IgD-negative memory B cell (primary cell): ENCODE measurements around the gene PTF1A. TPM values are rescaled to one million over a fixed set of nuclear protein-coding genes. Genes with fewer than 3 reads are reported as not detected.

ENCODE experiments used
- H3K27ac Mint-ChIP-seq, 3 donors: one replicate each; pipeline ENCODE4 v1.8.0; 2020 to 2022; ENCODE audit warnings: mild to moderate bottlenecking in 3 of 3, mixed read lengths in 3 of 3, moderate library complexity in 1 of 3
- H3K27me3 Mint-ChIP-seq: one replicate; pipeline ENCODE4 v1.8.0; 2021; ENCODE audit warnings: mixed read lengths
- H3K36me3 Mint-ChIP-seq: one replicate; pipeline ENCODE4 v1.8.0; 2020; ENCODE audit warnings: mild to moderate bottlenecking, mixed read lengths
- H3K4me1 Mint-ChIP-seq, 3 donors: one replicate each; pipeline ENCODE4 v1.8.0; 2020 to 2022; ENCODE audit warnings: mixed read lengths in 3 of 3, mild to moderate bottlenecking in 1 of 3
- H3K4me3 Mint-ChIP-seq, 4 donors: one replicate each; pipeline ENCODE4 v1.8.0; 2020 to 2022; ENCODE audit warnings: mild to moderate bottlenecking in 4 of 4, mixed read lengths in 4 of 4, moderate library complexity in 3 of 4
- H3K9me3 Mint-ChIP-seq, 3 donors: one replicate each; pipeline ENCODE4 v1.8.0; 2020 to 2021; ENCODE audit warnings: mixed read lengths in 3 of 3, mild to moderate bottlenecking in 1 of 3
- polyA plus RNA-seq: library from polyadenylated mRNA; unstranded; fragments of 300-500 nt; fragmentation: Illumina TruSeq; gene quantifications from one replicate; pipeline ENCODE4 v1.2.3, GENCODE V29; 2021

PTF1A gene, protein sequence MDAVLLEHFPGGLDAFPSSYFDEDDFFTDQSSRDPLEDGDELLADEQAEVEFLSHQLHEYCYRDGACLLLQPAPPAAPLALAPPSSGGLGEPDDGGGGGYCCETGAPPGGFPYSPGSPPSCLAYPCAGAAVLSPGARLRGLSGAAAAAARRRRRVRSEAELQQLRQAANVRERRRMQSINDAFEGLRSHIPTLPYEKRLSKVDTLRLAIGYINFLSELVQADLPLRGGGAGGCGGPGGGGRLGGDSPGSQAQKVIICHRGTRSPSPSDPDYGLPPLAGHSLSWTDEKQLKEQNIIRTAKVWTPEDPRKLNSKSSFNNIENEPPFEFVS
- not detected for polyA plus RNA-seq

- peak within 1 kb of the TSS in 2 of 3 donors; percentile 57 to 67 for H3K27ac Mint-ChIP-seq
- H3K4me1 Mint-ChIP-seq = peaks cover 0 to 3% (median 1%) of the 10 kb centered on the region in 3 donors
- no peaks in the 10 kb centered on the region for H3K36me3 Mint-ChIP-seq
- H3K9me3 Mint-ChIP-seq = no peaks in the 10 kb centered on the region
- peaks cover 56% of the 10 kb centered on the region for H3K27me3 Mint-ChIP-seq
- H3K4me3 Mint-ChIP-seq = no peak within 1 kb of the TSS
Measured at GRCh38 chr10:23191764-23192711, at the start of gene PTF1A. PTF1A (plus strand) TSS chr10:23192312; CDS start chr10:23192531, 219 bp downstream.

GRCh38 chr10:23146258-23146657 is 45.9 kb upstream of the PTF1A start:
- H3K4me3 Mint-ChIP-seq = no peak overlapping the region
- H3K9me3 Mint-ChIP-seq = no peaks in the 10 kb centered on the region
- H3K27ac Mint-ChIP-seq = no peak overlapping the region
- H3K36me3 Mint-ChIP-seq = no peaks in the 10 kb centered on the region
- H3K4me1 Mint-ChIP-seq = peaks cover 0 to 2% (median 0%) of the 10 kb centered on the region in 3 donors
- H3K27me3 Mint-ChIP-seq = peaks cover 9% of the 10 kb centered on the region

DNA sequence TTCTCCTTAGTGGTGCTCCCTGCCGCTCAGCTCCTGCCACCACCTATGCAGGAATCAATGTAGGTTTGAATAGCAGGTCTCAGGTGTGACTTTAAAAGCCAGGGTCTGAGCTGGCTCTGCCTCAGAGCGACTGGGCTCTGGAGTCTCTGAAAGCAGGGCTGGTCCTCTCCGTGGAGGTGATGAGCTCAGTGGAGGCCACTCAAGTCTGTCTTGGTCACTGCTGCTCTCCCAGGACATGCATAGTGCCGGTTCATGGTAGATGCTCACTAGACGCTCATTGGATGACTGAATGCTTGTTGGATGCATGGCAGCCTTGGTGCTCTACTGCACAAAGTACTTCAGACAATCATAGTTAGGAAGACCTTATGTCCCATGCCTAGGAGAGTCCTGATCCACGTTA is 45.1 kb upstream of the PTF1A start:
- Mint-ChIP-seq H3K4me1 (peaks cover 0 to 2% (median 0%) of the 10 kb centered on the region in 3 donors), H3K9me3 (no peaks in the 10 kb centered on the region), H3K4me3 (no peak overlapping the region), H3K27me3 (peaks cover 11% of the 10 kb centered on the region), H3K27ac (no peak overlapping the region), H3K36me3 (no peaks in the 10 kb centered on the region)

GRCh38 chr10:23148214-23148613 is 43.9 kb upstream of the PTF1A start:
- Mint-ChIP-seq H3K27me3 (peaks cover 11% of the 10 kb centered on the region), H3K36me3 (no peaks in the 10 kb centered on the region), H3K4me1 (peaks cover 0 to 2% (median 0%) of the 10 kb centered on the region in 3 donors), H3K4me3 (no peak overlapping the region), H3K9me3 (no peaks in the 10 kb centered on the region), H3K27ac (no peak overlapping the region)

DNA sequence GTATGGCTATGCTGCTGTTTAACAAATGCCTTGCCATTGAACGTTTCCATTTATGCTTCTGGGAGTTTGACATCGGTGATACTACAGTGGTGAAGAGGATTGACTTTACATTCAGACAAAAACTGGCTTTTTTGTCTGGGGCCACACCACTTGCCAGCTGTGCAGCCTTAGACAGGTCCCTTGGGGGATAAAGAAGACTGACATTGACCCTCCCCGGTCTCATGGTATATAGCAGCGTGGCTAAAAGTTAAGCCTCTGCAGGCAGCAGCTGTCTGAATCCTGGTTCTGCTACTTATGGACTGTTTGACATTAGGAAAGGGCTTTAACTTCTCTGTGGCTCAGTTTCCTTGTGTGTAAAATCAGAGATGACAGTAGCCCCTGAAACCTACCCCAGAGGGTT is 42.0 kb upstream of the PTF1A start:
- no peak overlapping the region for H3K27ac Mint-ChIP-seq
- peaks cover 2% of the 10 kb centered on the region for H3K36me3 Mint-ChIP-seq
- peaks cover 11% of the 10 kb centered on the region for H3K27me3 Mint-ChIP-seq
- peaks cover 0 to 2% (median 0%) of the 10 kb centered on the region in 3 donors for H3K4me1 Mint-ChIP-seq
- no peaks in the 10 kb centered on the region for H3K9me3 Mint-ChIP-seq
- no peak overlapping the region for H3K4me3 Mint-ChIP-seq

DNA sequence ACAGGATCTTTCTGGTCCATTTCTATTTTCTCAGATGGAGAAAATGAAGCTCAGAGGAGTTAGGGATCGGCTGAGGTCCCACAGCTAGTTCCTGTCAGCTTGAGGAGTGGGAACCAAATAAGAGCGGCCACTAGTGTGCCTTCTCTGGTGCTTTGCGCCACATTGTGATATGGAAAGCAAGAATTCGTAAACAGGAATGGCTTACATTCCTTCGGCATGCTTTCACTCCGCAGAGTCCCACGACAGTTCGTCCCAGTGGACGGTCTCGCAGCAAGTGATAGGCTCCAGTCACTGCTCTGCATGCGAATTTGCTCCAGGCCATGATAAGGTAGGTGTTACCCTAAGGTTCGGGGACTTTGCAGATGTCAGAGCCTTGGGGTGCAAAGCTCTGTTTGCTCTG is 41.5 kb upstream of the PTF1A start:
- Mint-ChIP-seq H3K27ac (no peak overlapping the region), H3K27me3 (peaks cover 12% of the 10 kb centered on the region), H3K9me3 (no peaks in the 10 kb centered on the region)

DNA sequence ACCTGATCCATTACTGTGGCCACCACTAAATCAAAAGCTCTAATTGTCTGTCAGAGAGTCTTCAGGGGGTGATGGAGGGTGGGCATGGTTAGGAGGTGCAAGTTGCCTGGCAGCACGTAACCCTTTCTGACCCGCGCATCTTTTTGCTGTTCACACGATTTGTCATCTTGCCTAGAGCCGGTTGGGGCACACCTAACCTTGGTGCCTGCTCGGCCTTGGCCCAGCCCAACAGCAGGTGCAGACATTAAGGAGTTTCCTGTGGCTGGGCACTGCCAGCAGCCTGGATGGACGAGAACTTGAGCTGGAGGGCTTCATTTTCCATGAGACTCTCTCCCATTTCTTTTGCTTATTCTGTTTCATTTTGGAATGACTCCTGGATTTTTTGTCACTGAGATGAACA is 41.0 kb upstream of the PTF1A start:
- peaks cover 2% of the 10 kb centered on the region for H3K36me3 Mint-ChIP-seq
- H3K9me3 Mint-ChIP-seq = no peaks in the 10 kb centered on the region
- H3K27me3 Mint-ChIP-seq = peaks cover 16% of the 10 kb centered on the region
- H3K4me3 Mint-ChIP-seq = no peak overlapping the region
- H3K27ac Mint-ChIP-seq = no peak overlapping the region
- peaks cover 0 to 2% (median 0%) of the 10 kb centered on the region in 3 donors for H3K4me1 Mint-ChIP-seq

More for the DNA sequence above, 41.5 kb upstream of the PTF1A start:
- peaks cover 2% of the 10 kb centered on the region for H3K36me3 Mint-ChIP-seq
- peaks cover 0 to 2% (median 0%) of the 10 kb centered on the region in 3 donors for H3K4me1 Mint-ChIP-seq
- no peak overlapping the region for H3K4me3 Mint-ChIP-seq

GRCh38 chr10:23155169-23155568 is 36.9 kb upstream of the PTF1A start:
- peaks cover 22% of the 10 kb centered on the region for H3K27me3 Mint-ChIP-seq
- peaks cover 0 to 10% (median 8%) of the 10 kb centered on the region in 3 donors for H3K4me1 Mint-ChIP-seq
- H3K9me3 Mint-ChIP-seq = no peaks in the 10 kb centered on the region
- H3K4me3 Mint-ChIP-seq = no peak overlapping the region
- H3K27ac Mint-ChIP-seq = no peak overlapping the region
- peaks cover 2% of the 10 kb centered on the region for H3K36me3 Mint-ChIP-seq

DNA sequence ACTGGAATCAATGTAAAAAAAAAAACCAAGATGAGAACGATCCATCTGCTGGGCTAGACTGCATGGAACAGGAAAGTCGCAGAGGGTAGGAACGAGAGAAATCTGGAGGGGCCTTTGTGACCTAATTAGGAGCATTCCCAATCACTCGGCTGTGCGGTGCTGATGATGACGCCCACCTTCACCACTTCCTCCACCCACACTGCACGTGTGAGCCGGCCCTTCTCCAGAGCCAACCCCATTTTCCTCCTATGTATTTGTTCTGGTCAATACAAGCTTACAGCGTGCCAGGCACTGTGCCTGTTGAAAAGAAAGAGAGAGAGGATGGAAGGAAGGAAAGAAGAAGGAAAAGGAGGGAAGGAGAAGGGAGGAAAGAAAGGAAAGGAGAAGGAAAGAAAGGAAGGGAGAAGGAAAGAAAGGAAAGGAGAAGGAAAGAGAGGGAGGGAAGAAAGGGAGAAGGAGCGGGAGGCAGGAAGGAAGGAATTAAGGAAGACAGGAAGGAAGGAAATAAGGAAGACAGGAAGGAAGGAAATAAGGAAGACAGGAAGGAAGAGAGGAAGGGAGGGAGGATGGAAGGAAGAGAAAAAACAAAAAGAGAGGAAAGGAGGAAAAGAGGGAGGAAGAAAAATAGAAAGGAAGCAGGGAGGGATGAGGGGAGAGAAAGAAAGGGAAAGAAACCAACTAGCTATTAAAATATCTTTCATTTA is 35.5 kb upstream of the PTF1A start:
- Mint-ChIP-seq H3K4me3 (peak overlapping the region in 2 of 4 donors; percentile 65 to 84), H3K4me1 (peaks cover 0 to 10% (median 8%) of the 10 kb centered on the region in 3 donors)

GRCh38 chr10:23157239-23157681 is 34.9 kb upstream of the PTF1A start:
- H3K4me1 Mint-ChIP-seq = peaks cover 0 to 10% (median 8%) of the 10 kb centered on the region in 3 donors
- H3K9me3 Mint-ChIP-seq = no peaks in the 10 kb centered on the region
- peak overlapping the region in 1 of 4 donors; percentile 19 for H3K4me3 Mint-ChIP-seq
- no peak overlapping the region for H3K27ac Mint-ChIP-seq
- H3K36me3 Mint-ChIP-seq = peaks cover 2% of the 10 kb centered on the region
- H3K27me3 Mint-ChIP-seq = peaks cover 13% of the 10 kb centered on the region

More for the DNA sequence above, 35.5 kb upstream of the PTF1A start:
- H3K27ac Mint-ChIP-seq = no peak overlapping the region
- peaks cover 2% of the 10 kb centered on the region for H3K36me3 Mint-ChIP-seq
- H3K27me3 Mint-ChIP-seq = peaks cover 13% of the 10 kb centered on the region
- H3K9me3 Mint-ChIP-seq = no peaks in the 10 kb centered on the region

GRCh38 chr10:23157691-23158369 is 34.3 kb upstream of the PTF1A start:
- Mint-ChIP-seq H3K4me3 (peak overlapping the region in 1 of 4 donors; percentile 61), H3K27ac (no peak overlapping the region), H3K27me3 (peaks cover 13% of the 10 kb centered on the region), H3K36me3 (peaks cover 2% of the 10 kb centered on the region), H3K4me1 (peaks cover 0 to 10% (median 8%) of the 10 kb centered on the region in 3 donors), H3K9me3 (no peaks in the 10 kb centered on the region)

DNA sequence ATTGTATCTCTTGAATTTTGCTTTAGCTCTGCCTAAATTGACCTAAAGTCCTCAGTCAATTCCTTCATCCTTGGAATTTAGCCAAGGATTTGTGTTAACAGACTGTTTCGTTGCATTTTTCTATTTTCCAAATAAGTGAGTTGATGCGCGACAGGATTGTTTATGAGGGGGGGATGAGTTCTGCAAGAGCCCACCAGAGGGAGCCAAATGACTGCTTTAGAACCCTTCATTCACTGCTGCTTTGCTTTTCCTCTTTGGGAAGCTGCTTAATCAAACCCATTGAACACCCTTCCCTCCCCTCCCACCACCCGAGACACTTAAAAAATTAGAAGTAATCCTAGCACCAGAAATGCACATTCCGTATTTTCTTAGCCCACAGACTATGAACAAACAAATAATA is 33.7 kb upstream of the PTF1A start:
- Mint-ChIP-seq H3K27me3 (peaks cover 13% of the 10 kb centered on the region), H3K9me3 (no peaks in the 10 kb centered on the region), H3K4me1 (peaks cover 0 to 10% (median 8%) of the 10 kb centered on the region in 3 donors), H3K4me3 (no peak overlapping the region), H3K27ac (no peak overlapping the region), H3K36me3 (peaks cover 2% of the 10 kb centered on the region)

GRCh38 chr10:23171232-23171876 is 20.8 kb upstream of the PTF1A start:
- Mint-ChIP-seq H3K27ac (peak overlapping the region in 1 of 3 donors; percentile 14), H3K4me1 (peaks cover 0 to 2% (median 2%) of the 10 kb centered on the region in 3 donors)

More at GRCh38 chr10:23171232-23171876, 20.8 kb upstream of the PTF1A start:
- no peak overlapping the region for H3K4me3 Mint-ChIP-seq
- peaks cover 43% of the 10 kb centered on the region for H3K27me3 Mint-ChIP-seq
- peaks cover 0 to 9% (median 2%) of the 10 kb centered on the region in 3 donors for H3K9me3 Mint-ChIP-seq
- peaks cover 2% of the 10 kb centered on the region for H3K36me3 Mint-ChIP-seq
